T-cell (primary cell): ENCODE data around the gene MKRN2OS. TPM values are rescaled to one million over a fixed set of nuclear protein-coding genes. Genes with fewer than 3 reads are reported as not detected.

Experiments used
- ATAC-seq, 4 experiments: fragments of 200-7000 bp in 3 of 4; fragments of 150-1000 bp in 1 of 4; cut with Tn5 transposase; replicated peaks in 1 of 4; 1 replicate in 3 of 4; 2 replicates in 1 of 4; pipeline ENCODE4 v1.10.0; 2021; ENCODE audit warnings: moderate library complexity in 3 of 4, mild to moderate bottlenecking in 2 of 4, moderate number of reproducible peaks in 1 of 4
- CTCF ChIA-PET, 2 donors: fragments of 300-600 bp; sonication (Branson Sonifier 250); formaldehyde crosslinking; loops; one replicate each; lab custom pipeline; 2022; ENCODE audit warnings: antibody characterized with exemption in 2 of 2; lab: Charles Lee
- POLR2A ChIA-PET, 2 donors: fragments of 300-600 bp; sonication (Branson Sonifier 250); formaldehyde crosslinking; loops; one replicate each; lab custom pipeline; 2022; ENCODE audit warnings: antibody characterized with exemption in 2 of 2; lab: Charles Lee
- DNase-seq, 35 experiments: peaks; one replicate each; pipeline versions ENCODE4 v3.0.0 to v3.0.0-alpha.2; 2013 to 2023
- H3K27ac ChIP-seq: one replicate; pipeline ENCODE4 v1.5.1; 2013; ENCODE audit warnings: low read length
- H3K27me3 ChIP-seq, 2 experiments: replicated peaks in 1 of 2; 1 replicate in 1 of 2; 2 replicates in 1 of 2; pipeline versions ENCODE4 v1.6.1 to v1.7.0; 2013; ENCODE audit warnings: low read length in 1 of 2, mixed read lengths in 1 of 2; ENCODE audit not compliant: control insufficient read depth in 2 of 2, insufficient read depth in 2 of 2; ENCODE audit errors: extremely low read depth in 1 of 2
- H3K36me3 ChIP-seq, 2 donors: 1 replicate in 1 of 2; 2 replicates in 1 of 2; pipeline versions ENCODE4 v1.6.1 to v1.7.0; 2013; ENCODE audit warnings: low read length in 1 of 2; ENCODE audit not compliant: control insufficient read depth in 2 of 2, insufficient read depth in 1 of 2; ENCODE audit errors: extremely low read depth in 1 of 2
- H3K4me1 ChIP-seq, 2 experiments: 1 replicate in 1 of 2; 2 replicates in 1 of 2; pipeline versions ENCODE4 v1.6.1 to v1.7.0; 2013; ENCODE audit warnings: low read length in 2 of 2, mixed read lengths in 1 of 2; ENCODE audit not compliant: insufficient read depth in 2 of 2, control insufficient read depth in 1 of 2; ENCODE audit errors: extremely low read depth in 1 of 2
- H3K4me3 ChIP-seq, 2 donors: 1 replicate in 1 of 2; 2 replicates in 1 of 2; pipeline versions ENCODE4 v1.5.1 to v1.7.0; 2013; ENCODE audit warnings: mild to moderate bottlenecking in 2 of 2, low read length in 1 of 2, moderate library complexity in 1 of 2; ENCODE audit not compliant: control insufficient read depth in 1 of 2; ENCODE audit errors: extremely low read depth in 1 of 2
- H3K9me3 ChIP-seq: 2 replicates; pipeline ENCODE4 v1.7.0; 2013
- H3K27ac Mint-ChIP-seq, 2 donors: one replicate each; pipeline ENCODE4 v1.8.0; 2020 to 2021; ENCODE audit warnings: mild to moderate bottlenecking in 2 of 2, mixed read lengths in 2 of 2
- H3K27me3 Mint-ChIP-seq, 2 donors: one replicate each; pipeline ENCODE4 v1.8.0; 2021 to 2022; ENCODE audit warnings: mixed read lengths in 2 of 2
- H3K36me3 Mint-ChIP-seq: one replicate; pipeline ENCODE4 v1.8.0; 2021; ENCODE audit warnings: mixed read lengths
- H3K4me1 Mint-ChIP-seq, 3 donors: one replicate each; pipeline ENCODE4 v1.8.0; 2020 to 2022; ENCODE audit warnings: mixed read lengths in 3 of 3, mild to moderate bottlenecking in 1 of 3
- H3K4me3 Mint-ChIP-seq, 3 donors: one replicate each; pipeline ENCODE4 v1.8.0; 2020 to 2022; ENCODE audit warnings: mild to moderate bottlenecking in 3 of 3, mixed read lengths in 3 of 3, moderate library complexity in 3 of 3
- H3K9me3 Mint-ChIP-seq, 3 donors: one replicate each; pipeline ENCODE4 v1.8.0; 2020 to 2022; ENCODE audit warnings: mixed read lengths in 3 of 3
- WGBS: methylation state at CpG from one replicate; pipeline ENCODE4 v1.1.5; 2013; ENCODE audit warnings: missing lambda C conversion rate; ENCODE audit not compliant: insufficient coverage; 5-methylcytosine and 5-hydroxymethylcytosine counted together
- total RNA-seq, 35 experiments: library from RNA in 6 of 35; stranded (reverse) in 6 of 35; fragments of 120-200 nt in 1 of 35; gene quantifications; one replicate each; pipeline versions ENCODE4 v1.2.1 to v1.2.4 and lab custom pipeline; 2013 to 2026

MKRN2OS gene
- total RNA-seq, 5 donors from 2014 or later (not counting 1 experiment from before 2014, with no cell fraction given): not detected

- H3K4me1 Mint-ChIP-seq: no peaks in the 10 kb centered on the region
- ChIA-PET CTCF (no interaction called here), POLR2A (no interaction called here)
- Histone ChIP-seq H3K27ac (no peak overlapping the region), H3K4me1 (no peaks in the 10 kb centered on the region), H3K36me3 (peaks cover 6 to 20% of the 10 kb centered on the region in 2 donors), H3K9me3 (no peaks in the 10 kb centered on the region), H3K27me3 (no peaks in the 10 kb centered on the region), H3K4me3 (no peak overlapping the region)
- H3K27me3 Mint-ChIP-seq: no peaks in the 10 kb centered on the region
- no peak overlapping the region for H3K27ac Mint-ChIP-seq
- no peak overlapping the region for H3K4me3 Mint-ChIP-seq
- H3K36me3 Mint-ChIP-seq: peaks cover 47% of the 10 kb centered on the region
- ATAC-seq (no peak), DNase-seq (no peak)
- no peaks in the 10 kb centered on the region for H3K9me3 Mint-ChIP-seq
- 97% methylated on average over 7 of the region's 8 CpGs for WGBS
Measured at GRCh38 chr3:12507591-12508281, 37.6 kb downstream of the MKRN2OS start.

DNA sequence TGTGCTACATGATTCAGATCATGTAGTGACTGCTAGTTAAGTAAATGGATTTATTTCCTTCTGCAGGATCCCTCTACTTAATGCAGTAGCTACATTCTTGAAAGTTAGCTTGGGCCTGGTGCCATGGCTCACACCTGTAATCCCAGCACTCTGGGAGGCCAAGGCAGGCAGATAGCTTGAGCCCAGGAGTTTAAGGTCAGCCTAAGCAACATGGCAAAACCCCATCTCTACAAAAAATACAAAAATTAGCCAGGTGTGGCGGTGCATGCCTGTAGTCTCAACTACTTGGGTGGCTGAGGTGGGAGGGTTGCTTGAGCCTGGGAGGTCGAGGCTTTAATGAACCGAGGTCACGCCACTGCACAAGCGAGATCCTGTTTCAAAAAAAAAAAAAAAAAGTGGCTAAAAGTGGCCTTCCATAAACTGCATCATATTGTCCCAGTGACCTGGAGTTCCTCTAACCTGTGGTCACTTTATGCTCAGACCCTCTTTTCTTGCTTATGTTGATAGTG, 39.0 kb downstream of the MKRN2OS start:
- Histone ChIP-seq H3K27me3 (no peaks in the 10 kb centered on the region), H3K4me3 (no peak overlapping the region), H3K27ac (no peak overlapping the region), H3K9me3 (no peaks in the 10 kb centered on the region), H3K4me1 (no peaks in the 10 kb centered on the region), H3K36me3 (peaks cover 6 to 27% of the 10 kb centered on the region in 2 donors)
- Mint-ChIP-seq H3K27me3 (no peaks in the 10 kb centered on the region), H3K4me3 (no peak overlapping the region), H3K9me3 (no peaks in the 10 kb centered on the region), H3K27ac (no peak overlapping the region), H3K36me3 (peaks cover 50% of the 10 kb centered on the region), H3K4me1 (no peaks in the 10 kb centered on the region)
- no CpG with 5 or more reads among the region's 5 CpGs for WGBS
- ChIA-PET CTCF (no interaction called here), POLR2A (no interaction called here)
- no peak for ATAC-seq
- no peak for DNase-seq

- ATAC-seq: no peak
Measured at GRCh38 chr3:12503126-12503957, 42.0 kb downstream of the MKRN2OS start.

DNA sequence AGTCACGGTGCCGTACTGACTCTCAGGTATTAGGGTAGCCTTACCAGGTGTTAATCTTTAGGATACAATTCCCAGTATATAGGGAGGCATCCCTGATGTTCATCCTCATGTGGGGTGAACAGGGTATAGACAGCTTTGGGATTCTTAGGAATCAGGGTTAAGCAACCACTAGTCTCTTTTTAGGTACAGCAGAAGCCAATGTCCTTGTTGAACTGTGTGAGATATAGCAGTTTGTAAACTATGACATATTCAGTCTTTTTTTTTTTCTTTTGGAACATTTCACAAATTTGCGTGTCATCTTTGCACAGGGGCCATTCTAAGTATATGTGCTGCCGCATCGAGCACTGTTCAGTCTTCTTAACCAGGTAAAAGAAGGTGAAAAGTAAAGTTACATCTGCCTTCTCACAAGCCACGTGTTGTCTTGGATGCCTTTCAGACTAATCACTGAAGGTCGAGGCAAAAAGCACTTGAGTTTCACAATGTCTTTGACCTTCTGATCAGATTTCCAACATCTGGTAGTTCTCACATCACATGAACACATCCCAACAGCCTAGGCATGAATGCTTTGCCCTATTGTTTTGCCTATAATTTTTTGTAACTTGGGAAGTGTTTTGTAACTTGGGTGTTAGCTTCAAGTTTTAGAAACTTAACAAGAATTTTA, 43.8 kb downstream of the MKRN2OS start:
- Mint-ChIP-seq H3K27ac (no peak overlapping the region), H3K36me3 (peaks cover 73% of the 10 kb centered on the region), H3K4me3 (no peak overlapping the region), H3K4me1 (no peaks in the 10 kb centered on the region), H3K27me3 (no peaks in the 10 kb centered on the region), H3K9me3 (no peaks in the 10 kb centered on the region)
- no peak for ATAC-seq
- Histone ChIP-seq H3K27ac (no peak overlapping the region), H3K27me3 (no peaks in the 10 kb centered on the region), H3K36me3 (peaks cover 23 to 52% of the 10 kb centered on the region in 2 donors), H3K9me3 (no peaks in the 10 kb centered on the region), H3K4me1 (no peaks in the 10 kb centered on the region), H3K4me3 (no peak overlapping the region)
- WGBS: 95% methylated on average over 3 of the region's 7 CpGs
- CTCF ChIA-PET: no interaction called here
- DNase-seq: no peak
- POLR2A ChIA-PET: no interaction called here

More at GRCh38 chr3:12503126-12503957, 42.0 kb downstream of the MKRN2OS start:
- peaks cover 10 to 42% of the 10 kb centered on the region in 2 donors for H3K36me3 ChIP-seq
- no peaks in the 10 kb centered on the region for H3K4me1 ChIP-seq
- no peak for DNase-seq
- WGBS: 92% methylated on average over 16 of the region's 18 CpGs
- H3K9me3 Mint-ChIP-seq: no peaks in the 10 kb centered on the region
- H3K27ac Mint-ChIP-seq: no peak overlapping the region
- no peak overlapping the region for H3K27ac ChIP-seq
- H3K36me3 Mint-ChIP-seq: peaks cover 69% of the 10 kb centered on the region
- POLR2A ChIA-PET: no interaction called here
- H3K9me3 ChIP-seq: no peaks in the 10 kb centered on the region
- no peaks in the 10 kb centered on the region for H3K27me3 ChIP-seq
- no peaks in the 10 kb centered on the region for H3K27me3 Mint-ChIP-seq
- H3K4me3 ChIP-seq: no peak overlapping the region
- CTCF ChIA-PET: no interaction called here
- H3K4me3 Mint-ChIP-seq: no peak overlapping the region
- no peaks in the 10 kb centered on the region for H3K4me1 Mint-ChIP-seq

- Histone ChIP-seq H3K36me3 (peaks cover 30 to 60% of the 10 kb centered on the region in 2 donors), H3K27me3 (no peaks in the 10 kb centered on the region), H3K9me3 (no peaks in the 10 kb centered on the region), H3K4me1 (no peaks in the 10 kb centered on the region), H3K27ac (no peak overlapping the region), H3K4me3 (no peak overlapping the region)
- ATAC-seq (no peak), DNase-seq (no peak)
- peaks cover 75% of the 10 kb centered on the region for H3K36me3 Mint-ChIP-seq
- no peaks in the 10 kb centered on the region for H3K9me3 Mint-ChIP-seq
- ChIA-PET POLR2A (no interaction called here), CTCF (no interaction called here)
- H3K27me3 Mint-ChIP-seq: no peaks in the 10 kb centered on the region
- H3K4me1 Mint-ChIP-seq: no peaks in the 10 kb centered on the region
- H3K27ac Mint-ChIP-seq: no peak overlapping the region
- H3K4me3 Mint-ChIP-seq: no peak overlapping the region
- WGBS: 100% methylated on average over 1 of the region's 5 CpGs
Measured at GRCh38 chr3:12499474-12499873, 45.8 kb downstream of the MKRN2OS start.

GRCh38 chr3:12496453-12496761, 48.9 kb downstream of the MKRN2OS start:
- H3K4me3 ChIP-seq: no peak overlapping the region
- peaks cover 75% of the 10 kb centered on the region for H3K36me3 Mint-ChIP-seq
- no peaks in the 10 kb centered on the region for H3K9me3 ChIP-seq
- H3K27me3 ChIP-seq: no peaks in the 10 kb centered on the region
- DNase-seq: no peak
- H3K36me3 ChIP-seq: peaks cover 24 to 57% of the 10 kb centered on the region in 2 donors
- ATAC-seq: no peak
- no peaks in the 10 kb centered on the region for H3K4me1 ChIP-seq
- no CpG with 5 or more reads among the region's 1 CpG for WGBS
- no peak overlapping the region for H3K4me3 Mint-ChIP-seq
- no peaks in the 10 kb centered on the region for H3K27me3 Mint-ChIP-seq
- no peaks in the 10 kb centered on the region for H3K4me1 Mint-ChIP-seq
- H3K9me3 Mint-ChIP-seq: no peaks in the 10 kb centered on the region
- no peak overlapping the region for H3K27ac Mint-ChIP-seq
- no peak overlapping the region for H3K27ac ChIP-seq
- ChIA-PET CTCF (no interaction called here), POLR2A (no interaction called here)
